PC-3 (cell line): Measurements from ENCODE around the gene BLM.

ENCODE experiments used
- CTCF ChIP-seq: fragments of 300-600 bp; sonication (generic); conservative IDR thresholded peaks from 2 replicates; pipeline ENCODE4 v1.5.1; 2017; ENCODE audit warnings: antibody characterized with exemption, low read depth, mild to moderate bottlenecking, low read length
- EZH2 ChIP-seq: fragments of 300-600 bp; sonication (generic); IDR thresholded peaks from one replicate; pipeline ENCODE4 v1.6.1; 2017; ENCODE audit warnings: antibody characterized with exemption, mild to moderate bottlenecking, low read length; ENCODE audit not compliant: unreplicated experiment
- EZH2phosphoT487 ChIP-seq: fragments of 300-600 bp; sonication (generic); IDR thresholded peaks from 2 replicates; pipeline ENCODE4 v1.6.1; 2018; ENCODE audit warnings: mild to moderate bottlenecking, antibody characterized with exemption, low read length, borderline replicate concordance

DNA sequence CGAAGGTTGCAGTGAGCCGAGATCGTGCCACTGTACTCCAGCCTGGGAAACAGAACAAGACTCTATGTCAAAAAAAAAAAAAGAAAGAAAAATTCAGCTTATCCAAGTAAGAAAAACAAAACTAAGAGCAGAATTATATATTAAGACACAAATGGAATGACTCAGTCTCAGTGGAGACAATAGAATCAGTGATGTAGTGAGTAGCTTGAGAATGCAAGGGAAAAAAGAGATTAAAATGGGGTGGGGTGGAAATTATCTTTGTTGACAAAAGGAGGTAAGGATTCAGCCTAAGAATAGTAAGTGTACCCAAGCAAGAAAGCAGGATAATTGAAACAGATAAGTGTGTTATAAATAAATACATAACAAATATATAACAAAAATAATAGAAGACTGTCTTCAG lies 70.7 kb downstream of the BLM start:
- TF ChIP-seq CTCF (no peak), EZH2 (no peak), EZH2phosphoT487 (no peak)
